Activated naive CD8-positive, alpha-beta T cell treated with anti-CD3 and anti-CD28 coated beads, Interleukin-2, amount 10 ng/mL, durations not matched to agents 7 days and 5 days (primary cell): ENCODE measurements around the gene ATG2B. TPM values are rescaled to one million over a fixed set of nuclear protein-coding genes. Genes with fewer than 3 reads are reported as not detected.

Source experiments
- ATAC-seq: fragments of 150-1000 bp; cut with Tn5 transposase; one replicate; pipeline ENCODE4 v1.10.0; 2021; ENCODE audit warnings: low read depth, moderate library complexity
- POLR2A ChIA-PET: fragments of 350-600 bp; sonication (Branson Sonifier 250); formaldehyde crosslinking; loops from one replicate; lab custom pipeline; 2021; ENCODE audit warnings: antibody characterized with exemption; lab: Charles Lee
- DNase-seq: peaks from one replicate; pipeline ENCODE4 v3.0.0; 2021
- H3K27ac Mint-ChIP-seq: one replicate; pipeline ENCODE4 v1.8.0; 2022; ENCODE audit warnings: mild to moderate bottlenecking, mixed read lengths
- H3K27me3 Mint-ChIP-seq: one replicate; pipeline ENCODE4 v1.8.0; 2022; ENCODE audit warnings: mild to moderate bottlenecking, moderate library complexity, mixed read lengths
- H3K36me3 Mint-ChIP-seq: one replicate; pipeline ENCODE4 v1.8.0; 2021; ENCODE audit warnings: mild to moderate bottlenecking, mixed read lengths
- H3K4me1 Mint-ChIP-seq: one replicate; pipeline ENCODE4 v1.8.0; 2021; ENCODE audit warnings: mixed read lengths
- H3K4me3 Mint-ChIP-seq: one replicate; pipeline ENCODE4 v1.8.0; 2022; ENCODE audit warnings: mild to moderate bottlenecking, moderate library complexity, mixed read lengths
- H3K9me3 Mint-ChIP-seq: one replicate; pipeline ENCODE4 v1.8.0; 2021; ENCODE audit warnings: mixed read lengths
- total RNA-seq, 2 experiments: library from RNA; stranded (reverse); gene quantifications; one replicate each; pipeline ENCODE4 v1.2.3, GENCODE V29; 2021

ATG2B gene
- total RNA-seq, 2 experiments from 2014 or later, result 15.9 to 19.7 TPM

DNA sequence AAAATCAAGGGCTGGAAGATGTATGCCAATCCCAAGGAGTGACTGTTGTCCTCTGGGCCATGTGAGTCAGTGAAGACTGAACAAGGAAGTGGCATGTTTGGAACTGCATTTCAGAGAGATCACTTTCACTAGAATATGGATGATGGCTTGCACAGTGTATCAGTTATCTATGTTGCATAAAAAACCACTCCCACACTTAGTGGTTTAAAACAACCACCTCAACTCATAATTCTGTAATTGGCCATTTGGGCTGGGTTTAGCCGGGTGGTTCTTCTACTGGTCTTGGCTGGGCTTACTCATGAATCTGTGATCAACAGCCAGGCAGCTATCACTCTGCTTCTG is 91.7 kb downstream of the ATG2B start:
- no peak for ATAC-seq
- no peak for DNase-seq
- Mint-ChIP-seq H3K9me3 (no peaks in the 10 kb centered on the region), H3K4me3 (no peak overlapping the region), H3K27me3 (peaks cover 5% of the 10 kb centered on the region), H3K36me3 (no peaks in the 10 kb centered on the region), H3K27ac (no peak overlapping the region), H3K4me1 (no peaks in the 10 kb centered on the region)
- POLR2A ChIA-PET, result no interaction called here

DNA sequence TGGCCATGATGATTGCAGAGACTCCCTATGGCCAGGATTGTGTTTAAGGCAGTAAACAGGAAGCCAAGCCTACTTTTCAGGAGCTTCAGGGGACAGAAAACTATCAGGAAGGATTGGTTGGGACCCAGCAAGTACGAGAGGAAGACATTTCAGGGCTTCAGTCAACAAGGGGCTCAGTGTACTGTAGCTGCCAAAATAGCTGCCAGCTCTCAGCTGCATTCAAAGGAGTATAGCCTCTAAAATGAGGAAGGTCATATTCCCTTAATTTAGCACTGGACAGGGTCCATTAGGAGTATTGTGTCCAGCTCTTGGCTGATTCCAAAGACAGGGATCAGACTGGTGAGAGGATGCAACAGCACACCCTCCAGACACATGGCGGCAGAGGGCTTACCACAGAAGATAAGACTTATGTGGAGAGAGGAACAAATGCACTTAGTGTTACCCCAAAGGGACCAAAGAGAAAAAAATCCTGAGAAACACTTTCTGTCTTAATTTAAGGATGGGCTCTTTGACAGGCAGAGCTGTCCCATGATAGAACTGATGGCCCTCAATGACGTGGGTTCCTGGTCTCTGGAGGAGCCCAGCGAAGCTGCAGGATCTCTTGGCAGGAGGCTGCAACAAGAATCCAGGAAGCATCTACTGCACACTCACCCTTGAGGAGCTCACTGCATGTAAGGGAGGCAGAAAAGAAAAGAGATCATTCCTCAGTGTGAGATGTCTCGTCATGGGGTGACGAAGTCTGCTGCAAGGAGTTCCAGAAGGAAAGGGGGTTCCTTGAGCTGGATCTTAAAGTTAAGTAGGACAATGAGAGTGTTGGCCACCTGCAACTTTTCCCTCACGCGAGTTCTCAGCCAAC is 92.3 kb downstream of the ATG2B start:
- H3K9me3 Mint-ChIP-seq, result no peaks in the 10 kb centered on the region
- H3K4me3 Mint-ChIP-seq, result no peak overlapping the region
- no peaks in the 10 kb centered on the region for H3K36me3 Mint-ChIP-seq
- POLR2A ChIA-PET, result no interaction called here
- H3K27ac Mint-ChIP-seq, result no peak overlapping the region
- no peak for ATAC-seq
- no peaks in the 10 kb centered on the region for H3K4me1 Mint-ChIP-seq
- H3K27me3 Mint-ChIP-seq, result peaks cover 5% of the 10 kb centered on the region
- no peak for DNase-seq

DNA sequence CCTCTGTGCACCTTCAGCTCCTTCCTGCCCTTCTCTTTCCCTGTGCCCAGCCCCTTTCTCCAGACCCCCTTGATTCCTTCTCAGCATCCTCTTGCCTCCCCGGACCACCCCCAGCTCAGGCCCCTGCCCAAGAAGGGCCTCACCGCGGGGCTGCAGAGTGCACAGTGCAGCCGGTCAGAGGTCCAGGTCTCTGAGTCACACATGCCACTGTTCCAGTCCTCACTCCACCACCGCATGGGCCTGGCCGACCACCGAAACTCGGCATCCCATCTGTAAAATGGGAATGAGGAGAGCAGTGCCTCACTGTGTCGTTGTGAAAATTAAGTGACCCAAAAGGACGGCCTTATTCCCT is 93.8 kb downstream of the ATG2B start:
- ATAC-seq (no peak), DNase-seq (no peak)
- Mint-ChIP-seq H3K27me3 (no peaks in the 10 kb centered on the region), H3K9me3 (no peaks in the 10 kb centered on the region), H3K4me1 (no peaks in the 10 kb centered on the region), H3K4me3 (no peak overlapping the region), H3K36me3 (no peaks in the 10 kb centered on the region), H3K27ac (no peak overlapping the region)
- POLR2A ChIA-PET, result no interaction called here

- no peaks in the 10 kb centered on the region for H3K27me3 Mint-ChIP-seq
- no peaks in the 10 kb centered on the region for H3K4me1 Mint-ChIP-seq
- no peaks in the 10 kb centered on the region for H3K9me3 Mint-ChIP-seq
- H3K4me3 Mint-ChIP-seq, result no peak overlapping the region
- no peaks in the 10 kb centered on the region for H3K36me3 Mint-ChIP-seq
- POLR2A ChIA-PET, result no interaction called here
- no peak overlapping the region for H3K27ac Mint-ChIP-seq
- ATAC-seq (no peak), DNase-seq (no peak)
Measured at GRCh38 chr14:96268431-96269358, 94.4 kb downstream of the ATG2B start.

- Mint-ChIP-seq H3K4me1 (no peaks in the 10 kb centered on the region), H3K4me3 (no peak overlapping the region), H3K36me3 (no peaks in the 10 kb centered on the region), H3K27me3 (no peaks in the 10 kb centered on the region), H3K27ac (no peak overlapping the region), H3K9me3 (no peaks in the 10 kb centered on the region)
- POLR2A ChIA-PET, result no interaction called here
- ATAC-seq (no peak), DNase-seq (no peak)
Measured at GRCh38 chr14:96267916-96268315, 95.2 kb downstream of the ATG2B start.

DNA sequence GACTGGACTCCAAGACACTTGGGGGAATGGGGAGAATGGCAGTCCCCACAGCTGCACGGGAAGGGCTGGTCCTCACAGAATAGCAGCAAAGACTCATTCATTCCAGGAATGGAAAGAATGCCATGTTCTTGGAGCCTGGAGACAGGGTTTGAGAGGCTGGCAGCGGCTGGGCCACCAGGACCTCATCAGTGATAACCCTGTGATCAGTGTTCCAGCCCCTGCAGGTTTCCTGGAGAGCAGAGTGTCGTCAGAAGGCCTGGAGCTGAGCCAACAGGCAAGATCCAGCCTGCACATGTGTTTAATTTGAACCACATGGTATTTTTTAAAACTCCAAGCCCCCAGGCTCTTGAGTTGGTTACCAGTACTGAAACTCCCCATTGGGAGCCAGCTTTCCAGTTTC is 95.8 kb downstream of the ATG2B start:
- Mint-ChIP-seq H3K9me3 (no peaks in the 10 kb centered on the region), H3K27ac (no peak overlapping the region), H3K27me3 (no peaks in the 10 kb centered on the region), H3K4me3 (no peak overlapping the region), H3K36me3 (no peaks in the 10 kb centered on the region), H3K4me1 (no peaks in the 10 kb centered on the region)
- ATAC-seq (no peak), DNase-seq (no peak)
- POLR2A ChIA-PET, result no interaction called here

DNA sequence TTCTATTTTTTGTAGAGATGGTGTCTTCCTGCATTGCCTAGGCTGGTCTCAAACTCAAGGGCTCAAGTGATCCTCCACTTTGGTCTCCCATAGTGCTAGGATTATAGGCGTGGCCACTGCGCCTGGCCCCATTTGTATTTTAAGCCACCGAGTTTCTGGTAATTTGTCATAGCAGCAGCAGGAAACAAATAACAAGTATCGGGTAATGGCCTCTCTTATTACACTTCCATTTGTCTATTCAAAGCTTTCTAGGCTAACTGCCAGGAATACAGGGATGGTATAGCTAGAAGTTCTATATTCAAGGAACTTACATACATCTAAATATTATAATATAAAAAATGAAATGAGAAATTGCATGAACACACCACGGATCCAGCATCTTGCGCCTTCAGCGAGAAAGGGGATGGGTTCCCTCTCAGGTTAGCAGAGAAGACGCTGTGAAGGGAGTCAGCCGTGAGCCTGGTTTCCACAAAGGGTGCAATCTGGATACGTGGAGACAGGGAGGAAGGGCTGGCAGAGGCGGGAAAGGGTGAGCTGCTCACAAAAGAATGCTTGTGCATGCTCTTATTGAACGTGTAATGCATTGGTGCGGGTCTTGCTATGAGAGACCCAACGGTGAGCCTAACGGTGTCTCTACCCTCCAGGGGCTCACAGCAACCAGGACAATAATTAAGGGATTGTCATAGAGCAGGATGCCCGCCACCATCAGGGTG is 97.6 kb downstream of the ATG2B start:
- no peak for DNase-seq
- Mint-ChIP-seq H3K36me3 (no peaks in the 10 kb centered on the region), H3K27ac (no peak overlapping the region), H3K4me1 (no peaks in the 10 kb centered on the region), H3K9me3 (no peaks in the 10 kb centered on the region), H3K27me3 (peaks cover 13% of the 10 kb centered on the region), H3K4me3 (no peak overlapping the region)
- ATAC-seq, result no peak
- POLR2A ChIA-PET, result no interaction called here

- H3K9me3 Mint-ChIP-seq, result no peaks in the 10 kb centered on the region
- H3K4me3 Mint-ChIP-seq, result no peak overlapping the region
- no peak overlapping the region for H3K27ac Mint-ChIP-seq
- no peaks in the 10 kb centered on the region for H3K36me3 Mint-ChIP-seq
- H3K4me1 Mint-ChIP-seq, result no peaks in the 10 kb centered on the region
- H3K27me3 Mint-ChIP-seq, result peaks cover 14% of the 10 kb centered on the region
- POLR2A ChIA-PET, result no interaction called here
- ATAC-seq, result no peak
- no peak for DNase-seq
Measured at GRCh38 chr14:96264853-96265252, 98.3 kb downstream of the ATG2B start.

- Mint-ChIP-seq H3K4me3 (no peak overlapping the region), H3K4me1 (no peaks in the 10 kb centered on the region), H3K27ac (no peak overlapping the region), H3K36me3 (no peaks in the 10 kb centered on the region), H3K9me3 (no peaks in the 10 kb centered on the region), H3K27me3 (peaks cover 14% of the 10 kb centered on the region)
- DNase-seq, result no peak
- POLR2A ChIA-PET, result no interaction called here
- ATAC-seq, result no peak
Measured at GRCh38 chr14:96264200-96264553, 99.0 kb downstream of the ATG2B start.

DNA sequence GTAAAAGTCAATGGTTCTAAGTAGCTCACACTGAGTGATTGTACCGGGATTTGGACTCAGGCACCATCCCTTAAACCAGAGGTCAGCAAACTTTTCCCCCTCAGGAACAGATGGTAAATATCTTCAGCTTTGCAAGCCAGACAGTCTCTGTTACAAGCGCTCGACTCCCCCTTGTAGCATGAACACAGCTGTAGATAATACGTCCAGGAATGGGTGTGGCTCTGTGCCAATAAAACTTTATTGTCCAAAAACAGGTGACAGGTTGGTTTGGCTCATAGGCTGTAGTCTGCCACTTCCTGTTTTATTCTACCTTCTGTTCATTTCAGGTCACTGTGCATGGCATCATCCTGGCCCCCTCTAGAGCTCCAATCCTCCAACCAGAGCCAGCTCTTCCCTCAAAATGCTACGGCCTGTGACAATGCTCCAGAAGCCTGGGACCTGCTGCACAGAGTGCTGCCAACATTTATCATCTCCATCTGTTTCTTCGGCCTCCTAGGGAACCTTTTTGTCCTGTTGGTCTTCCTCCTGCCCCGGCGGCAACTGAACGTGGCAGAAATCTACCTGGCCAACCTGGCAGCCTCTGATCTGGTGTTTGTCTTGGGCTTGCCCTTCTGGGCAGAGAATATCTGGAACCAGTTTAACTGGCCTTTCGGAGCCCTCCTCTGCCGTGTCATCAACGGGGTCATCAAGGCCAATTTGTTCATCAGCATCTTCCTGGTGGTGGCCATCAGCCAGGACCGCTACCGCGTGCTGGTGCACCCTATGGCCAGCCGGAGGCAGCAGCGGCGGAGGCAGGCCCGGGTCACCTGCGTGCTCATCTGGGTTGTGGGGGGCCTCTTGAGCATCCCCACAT is 99.6 kb downstream of the ATG2B start:
- Mint-ChIP-seq H3K27ac (no peak overlapping the region), H3K4me1 (no peaks in the 10 kb centered on the region), H3K27me3 (peaks cover 14% of the 10 kb centered on the region), H3K36me3 (no peaks in the 10 kb centered on the region), H3K4me3 (no peak overlapping the region), H3K9me3 (no peaks in the 10 kb centered on the region)
- no peak for ATAC-seq
- POLR2A ChIA-PET, result no interaction called here
- no peak for DNase-seq

DNA sequence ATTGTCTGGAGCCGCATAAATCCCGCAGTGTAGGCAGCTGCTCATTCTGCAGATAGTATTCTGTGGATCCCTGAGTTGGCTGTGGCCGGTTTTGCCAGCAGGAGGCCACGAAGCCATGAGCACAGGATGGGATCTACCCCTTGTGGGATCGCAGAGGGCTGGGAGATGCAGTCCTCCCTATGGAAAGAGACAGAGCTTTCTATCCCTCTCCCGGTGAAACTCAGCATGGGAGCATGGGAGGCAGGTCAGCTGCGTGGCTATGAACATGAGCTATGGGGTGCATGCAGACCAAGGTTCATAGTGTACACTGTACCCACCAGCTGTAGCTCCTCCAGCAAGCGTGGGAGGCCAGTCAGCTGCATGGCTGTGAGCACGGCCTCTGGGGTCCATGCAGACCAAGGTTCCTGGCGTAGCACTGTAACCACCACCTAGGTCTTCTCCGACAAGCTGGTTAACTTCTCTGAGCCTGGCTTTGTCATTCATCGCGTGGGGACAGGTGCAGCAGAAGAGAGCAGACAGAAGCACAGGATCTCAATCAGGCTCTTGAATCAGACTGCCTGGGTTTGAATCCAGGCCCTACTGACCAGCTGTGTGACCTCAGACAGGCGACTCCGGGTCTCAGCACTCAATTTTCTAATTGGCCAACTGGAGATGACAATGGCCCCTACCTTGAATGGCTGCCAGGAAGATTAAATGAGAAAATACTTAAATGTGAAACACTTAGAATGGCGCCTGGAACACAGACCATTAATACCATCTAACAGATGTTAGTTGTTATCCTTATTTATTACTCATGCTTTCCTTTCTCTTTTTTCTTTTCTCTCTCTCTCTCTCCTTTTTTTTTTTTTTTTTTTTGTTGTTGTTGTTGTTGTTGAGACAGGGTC is 101.1 kb downstream of the ATG2B start:
- no peaks in the 10 kb centered on the region for H3K4me1 Mint-ChIP-seq
- peaks cover 20% of the 10 kb centered on the region for H3K27me3 Mint-ChIP-seq
- no peak for ATAC-seq
- no peaks in the 10 kb centered on the region for H3K9me3 Mint-ChIP-seq
- H3K36me3 Mint-ChIP-seq, result no peaks in the 10 kb centered on the region
- DNase-seq, result no peak
- no peak overlapping the region for H3K4me3 Mint-ChIP-seq
- POLR2A ChIA-PET, result no interaction called here
- no peak overlapping the region for H3K27ac Mint-ChIP-seq

- POLR2A ChIA-PET, result no interaction called here
- ATAC-seq, result no peak
- Mint-ChIP-seq H3K4me3 (no peak overlapping the region), H3K4me1 (no peaks in the 10 kb centered on the region), H3K27ac (no peak overlapping the region), H3K36me3 (no peaks in the 10 kb centered on the region), H3K9me3 (no peaks in the 10 kb centered on the region), H3K27me3 (peaks cover 24% of the 10 kb centered on the region)
- no peak for DNase-seq
Measured at GRCh38 chr14:96261053-96261452, 102.1 kb downstream of the ATG2B start.
